HCEC 1CT (cell line): ENCODE results near the gene USP32.
"Not testable (repeated sequence)": the region's sequence is repeated elsewhere in the genome, so short reads cannot be mapped to it uniquely, and the experiment has no call there.

Source experiments
- DNase-seq: peaks from one replicate; pipeline ENCODE4 v3.0.0-alpha.2; 2017

Gene USP32

GRCh38 chr17:60369727-60370126 lies 22.2 kb downstream of the USP32 start:
- no peak for DNase-seq

GRCh38 chr17:60363700-60364405 lies 28.1 kb downstream of the USP32 start:
- DNase-seq = no peak

GRCh38 chr17:60362329-60362728 lies 29.6 kb downstream of the USP32 start:
- DNase-seq = no peak

- no peak for DNase-seq
These were observed 30.0 kb downstream of the USP32 start for GRCh38 chr17:60361889-60362288.

DNA sequence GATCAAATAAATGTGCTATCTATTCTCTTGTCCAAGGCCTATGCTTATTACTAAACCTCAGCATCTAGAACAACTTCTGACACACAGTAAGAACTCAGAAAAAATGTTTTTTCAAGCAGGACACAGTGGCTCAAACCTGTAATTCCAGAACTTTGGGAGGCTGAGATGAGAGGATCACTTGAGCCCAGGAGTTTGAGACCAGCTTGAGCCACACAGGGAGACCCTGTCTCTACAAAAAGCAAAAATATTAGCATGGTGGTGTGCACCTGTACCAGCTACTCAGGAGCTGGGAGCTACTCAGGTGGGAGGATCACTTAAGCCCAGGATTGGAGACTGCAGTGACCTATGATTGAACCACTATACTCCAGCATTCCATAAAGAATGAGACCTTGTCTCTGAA lies 32.5 kb downstream of the USP32 start:
- no peak for DNase-seq

DNA sequence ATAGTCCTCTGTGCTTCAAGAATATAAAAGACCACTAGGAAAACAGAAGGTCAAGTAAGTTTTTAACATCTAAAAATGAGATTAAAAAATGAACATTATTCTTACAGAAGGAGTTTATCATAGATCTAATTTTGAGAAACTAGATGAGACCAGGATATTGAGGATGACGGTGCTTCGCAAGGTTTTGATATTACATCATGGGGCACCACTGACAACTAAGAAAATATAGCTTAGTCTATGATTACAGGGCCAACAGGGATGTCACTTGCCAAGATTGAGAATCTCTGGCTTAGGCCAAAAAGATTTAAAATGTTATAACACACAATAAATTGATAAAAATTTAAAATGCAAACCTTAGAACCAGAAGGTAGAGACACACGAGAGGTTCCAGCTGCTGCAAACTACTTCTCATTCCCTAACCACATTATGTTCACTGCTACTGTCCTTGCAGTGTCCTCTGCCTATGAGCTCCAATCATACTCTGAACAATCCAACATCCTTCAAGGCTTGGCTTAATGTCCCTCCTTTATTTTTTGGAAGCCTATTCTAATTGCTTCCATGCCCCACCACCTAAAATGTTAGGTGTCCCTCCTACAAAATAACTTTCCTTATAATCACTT lies 33.2 kb downstream of the USP32 start:
- no peak for DNase-seq

GRCh38 chr17:60356940-60357339 lies 35.0 kb downstream of the USP32 start:
- DNase-seq = no peak

DNA sequence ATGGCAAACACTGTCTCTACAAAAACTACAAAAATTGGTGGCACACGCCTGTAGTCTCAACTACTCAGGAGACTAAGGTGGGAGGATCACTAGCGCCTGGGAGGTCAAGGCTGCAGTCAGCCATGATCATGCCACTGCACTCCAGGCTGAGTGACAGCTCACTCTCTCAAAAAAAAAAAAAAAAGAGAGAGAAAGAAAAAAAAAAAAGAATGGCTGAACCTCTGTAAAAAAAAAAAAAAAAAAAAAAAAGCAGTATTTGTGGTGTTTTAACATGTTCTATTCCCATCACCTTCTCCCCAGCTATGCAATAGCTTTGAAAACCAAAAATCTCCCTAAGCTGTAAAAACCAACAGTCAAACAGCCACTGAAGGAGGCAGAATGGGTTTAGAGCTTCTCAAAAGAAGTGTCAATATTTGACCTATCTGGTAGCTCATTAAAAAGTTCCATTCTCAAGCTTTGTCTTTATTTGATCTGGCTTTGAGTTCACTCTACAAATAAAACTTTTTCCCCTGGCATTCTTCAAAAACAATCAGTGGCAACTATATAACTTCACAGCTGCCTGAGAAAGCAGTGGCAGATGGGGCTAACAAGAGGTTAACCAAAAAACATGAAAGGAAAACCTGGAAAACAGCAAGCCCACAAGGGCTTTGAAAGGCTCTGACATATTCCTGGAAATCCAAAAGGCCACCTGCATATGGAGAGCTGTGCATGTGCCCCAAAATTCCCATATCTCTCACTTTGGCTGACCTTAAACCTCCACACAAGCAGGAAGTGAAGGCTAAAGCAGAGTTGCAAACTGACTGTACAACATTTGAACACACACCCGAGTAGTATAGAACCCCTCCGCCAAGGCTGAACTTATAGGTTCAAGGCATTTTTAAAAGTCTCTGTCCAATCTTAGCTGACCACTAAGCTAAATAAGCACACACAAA lies 36.0 kb downstream of the USP32 start:
- DNase-seq = no peak

- DNase-seq = peak; percentile 88
These were observed 37.7 kb downstream of the USP32 start for GRCh38 chr17:60354223-60354622.

- DNase-seq = no peak
These were observed 38.2 kb downstream of the USP32 start for GRCh38 chr17:60353773-60354172.

GRCh38 chr17:60352569-60352968 lies 39.4 kb downstream of the USP32 start:
- DNase-seq = no peak

- DNase-seq = no peak
These were observed 39.9 kb downstream of the USP32 start for GRCh38 chr17:60352071-60352470.

- DNase-seq = no peak
These were observed 40.8 kb downstream of the USP32 start for GRCh38 chr17:60351012-60351695.

GRCh38 chr17:60348616-60349015 lies 43.3 kb downstream of the USP32 start:
- DNase-seq = no peak

DNA sequence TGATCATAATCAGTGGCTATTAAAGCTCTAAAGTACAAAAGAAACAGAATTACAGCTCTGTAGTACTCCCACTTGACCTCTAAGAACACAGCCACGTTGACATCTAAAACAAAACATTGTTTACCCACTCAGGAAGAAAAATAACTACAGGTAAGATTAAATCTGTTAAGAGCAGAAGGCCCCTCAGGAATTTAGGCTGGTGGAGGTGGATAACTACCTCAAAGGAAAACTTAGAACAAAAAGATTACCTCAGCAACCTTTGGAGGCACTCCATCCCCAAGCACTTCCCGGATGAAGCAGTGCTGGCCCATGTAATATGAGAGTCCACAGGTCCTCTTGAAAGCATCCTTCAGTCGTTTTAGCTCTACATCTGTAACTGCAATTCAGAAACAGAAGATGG lies 46.7 kb downstream of the USP32 start:
- no peak for DNase-seq

- not testable (repeated sequence) for DNase-seq
These were observed 49.4 kb downstream of the USP32 start for GRCh38 chr17:60342492-60342891.

GRCh38 chr17:60335289-60335688 lies 56.6 kb downstream of the USP32 start:
- no peak for DNase-seq

DNA sequence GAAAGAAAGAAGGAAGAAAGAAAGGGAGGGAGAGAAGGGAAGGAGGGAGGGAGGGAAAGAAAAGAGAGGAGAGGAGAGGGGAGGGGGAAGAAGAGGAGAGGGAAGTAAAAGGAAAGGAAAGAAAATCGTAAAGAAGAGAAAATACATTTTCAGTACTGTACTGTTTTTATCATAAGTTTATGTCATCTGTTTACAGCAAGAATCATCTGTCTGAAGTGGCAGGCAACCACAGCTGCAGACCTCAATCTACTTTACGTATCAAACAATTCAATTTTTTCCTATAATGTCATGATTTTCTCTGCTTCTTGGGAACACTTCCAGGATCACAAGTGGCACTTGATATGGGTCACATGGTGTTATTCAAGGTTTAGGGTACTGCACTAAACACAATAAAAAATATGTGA lies 58.3 kb downstream of the USP32 start:
- no peak for DNase-seq

DNA sequence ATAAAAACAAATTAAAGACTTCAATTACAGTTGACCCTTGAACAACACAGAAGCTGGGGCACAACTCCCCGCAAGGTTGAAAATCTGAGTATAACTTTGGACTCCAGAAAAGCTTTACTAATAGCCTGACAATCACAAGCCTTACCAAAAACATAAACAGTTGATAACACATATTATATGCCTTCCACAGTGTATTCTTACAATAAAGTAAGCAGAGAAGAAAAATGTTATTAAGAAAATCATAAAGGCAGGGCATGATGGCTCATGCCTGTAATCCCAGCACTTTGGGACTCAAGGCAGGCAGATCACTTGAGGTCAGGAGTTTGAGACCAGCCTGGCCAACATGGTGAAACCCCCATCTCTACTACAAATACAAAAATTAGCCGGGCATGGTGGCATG lies 58.9 kb downstream of the USP32 start:
- DNase-seq = not testable (repeated sequence)

DNA sequence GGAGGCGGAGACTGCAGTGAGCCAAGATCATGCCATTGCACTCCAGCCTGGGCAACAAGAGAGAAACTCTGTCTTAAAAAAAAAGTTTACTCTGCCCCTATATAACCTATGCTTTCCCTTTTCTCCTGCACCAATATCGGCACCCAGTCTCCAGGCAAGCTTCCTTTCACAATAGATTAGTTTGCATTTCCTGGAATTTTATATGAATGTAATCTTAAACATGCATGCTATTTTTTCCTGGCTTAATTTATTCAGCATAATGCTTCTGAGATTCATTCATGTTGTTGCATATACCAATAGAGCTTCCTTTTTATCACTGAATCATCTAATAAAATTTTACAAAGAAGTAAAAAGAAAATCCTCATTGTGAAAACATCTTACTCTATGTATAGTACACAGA lies 59.4 kb downstream of the USP32 start:
- DNase-seq = no peak

- DNase-seq = no peak
These were observed 61.2 kb downstream of the USP32 start for GRCh38 chr17:60330731-60331130.

DNA sequence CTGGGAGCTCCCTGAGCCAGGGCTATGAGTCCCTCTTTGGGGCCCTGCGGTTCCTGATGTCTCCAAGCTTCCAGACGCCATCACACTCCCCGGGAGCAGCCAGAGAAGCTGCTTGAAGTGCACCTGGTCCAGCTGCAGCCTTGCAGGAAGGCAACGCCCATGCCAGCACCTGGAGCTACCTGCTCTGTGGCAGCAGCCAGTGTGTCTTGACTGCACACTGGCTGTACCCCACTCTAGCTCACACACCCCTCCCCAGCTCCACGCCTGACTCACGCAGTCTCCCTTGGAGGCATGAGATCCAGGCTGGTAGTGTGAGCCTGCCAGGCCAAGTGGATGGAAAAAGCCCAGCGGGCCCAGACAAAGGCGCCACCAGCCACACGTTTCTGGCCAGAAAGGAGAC lies 63.3 kb downstream of the USP32 start:
- no peak for DNase-seq

- DNase-seq = no peak
These were observed 64.0 kb downstream of the USP32 start for GRCh38 chr17:60327901-60328273.
